ENCODE results near the gene ZMYND11.

Gene ZMYND11

DNA sequence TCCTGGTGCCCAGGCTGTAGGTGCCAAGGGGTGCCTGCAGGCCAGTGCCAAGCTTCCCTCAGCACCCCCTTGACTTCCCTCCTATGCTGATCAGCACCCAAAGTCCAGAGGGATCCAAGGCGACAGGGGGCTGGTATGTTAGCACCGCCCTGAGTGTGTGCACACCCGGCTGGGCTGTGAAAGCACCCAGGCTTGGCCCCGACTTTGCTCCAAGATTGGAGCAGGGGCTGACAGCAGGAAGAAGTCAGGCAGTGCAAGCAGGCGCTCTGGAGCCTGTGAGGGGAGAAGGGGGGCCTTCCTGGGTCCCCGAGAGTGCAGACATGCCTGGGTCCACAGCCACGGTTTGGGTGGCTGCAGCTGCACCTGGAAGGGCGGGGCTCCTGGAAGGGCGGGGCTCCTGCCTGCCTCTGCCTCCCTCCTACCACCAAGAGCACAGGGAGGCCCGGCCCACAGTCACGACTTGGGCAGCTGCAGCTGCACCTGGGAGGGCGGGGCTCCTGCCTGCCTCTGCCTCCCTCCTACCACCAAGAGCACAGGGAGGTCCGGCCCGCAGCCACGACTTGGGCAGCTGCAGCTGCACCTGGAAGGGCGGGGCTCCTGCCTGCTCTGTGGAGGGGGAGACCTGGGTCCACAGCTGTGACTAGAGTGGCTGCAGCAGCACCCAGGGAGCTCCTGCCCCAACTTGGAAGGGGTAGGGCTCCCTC, 30.2 kb upstream of the ZMYND11 start (continued):
- TF ChIP-seq, protein P1, sequence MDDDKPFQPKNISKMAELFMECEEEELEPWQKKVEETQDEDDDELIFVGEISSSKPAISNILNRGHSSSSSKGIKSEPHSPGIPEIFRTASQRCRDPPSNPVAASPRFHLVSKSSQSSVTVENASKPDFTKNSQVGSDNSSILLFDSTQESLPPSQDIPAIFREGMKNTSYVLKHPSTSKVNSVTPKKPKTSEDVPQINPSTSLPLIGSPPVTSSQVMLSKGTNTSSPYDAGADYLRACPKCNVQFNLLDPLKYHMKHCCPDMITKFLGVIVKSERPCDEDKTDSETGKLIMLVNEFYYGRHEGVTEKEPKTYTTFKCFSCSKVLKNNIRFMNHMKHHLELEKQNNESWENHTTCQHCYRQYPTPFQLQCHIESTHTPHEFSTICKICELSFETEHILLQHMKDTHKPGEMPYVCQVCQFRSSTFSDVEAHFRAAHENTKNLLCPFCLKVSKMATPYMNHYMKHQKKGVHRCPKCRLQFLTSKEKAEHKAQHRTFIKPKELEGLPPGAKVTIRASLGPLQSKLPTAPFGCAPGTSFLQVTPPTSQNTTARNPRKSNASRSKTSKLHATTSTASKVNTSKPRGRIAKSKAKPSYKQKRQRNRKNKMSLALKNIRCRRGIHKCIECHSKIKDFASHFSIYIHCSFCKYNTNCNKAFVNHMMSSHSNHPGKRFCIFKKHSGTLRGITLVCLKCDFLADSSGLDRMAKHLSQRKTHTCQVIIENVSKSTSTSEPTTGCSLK (tag by site-specific recombination; IDR thresholded peaks at IDR 0.05), result no peak
- no peak for TF ChIP-seq ZBTB49 (tag by site-specific recombination; IDR thresholded peaks at IDR 0.05; ENCODE audit: low read depth)
- TF ChIP-seq, protein P2, sequence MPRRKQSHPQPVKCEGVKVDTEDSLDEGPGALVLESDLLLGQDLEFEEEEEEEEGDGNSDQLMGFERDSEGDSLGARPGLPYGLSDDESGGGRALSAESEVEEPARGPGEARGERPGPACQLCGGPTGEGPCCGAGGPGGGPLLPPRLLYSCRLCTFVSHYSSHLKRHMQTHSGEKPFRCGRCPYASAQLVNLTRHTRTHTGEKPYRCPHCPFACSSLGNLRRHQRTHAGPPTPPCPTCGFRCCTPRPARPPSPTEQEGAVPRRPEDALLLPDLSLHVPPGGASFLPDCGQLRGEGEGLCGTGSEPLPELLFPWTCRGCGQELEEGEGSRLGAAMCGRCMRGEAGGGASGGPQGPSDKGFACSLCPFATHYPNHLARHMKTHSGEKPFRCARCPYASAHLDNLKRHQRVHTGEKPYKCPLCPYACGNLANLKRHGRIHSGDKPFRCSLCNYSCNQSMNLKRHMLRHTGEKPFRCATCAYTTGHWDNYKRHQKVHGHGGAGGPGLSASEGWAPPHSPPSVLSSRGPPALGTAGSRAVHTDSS (tag by site-specific recombination; IDR thresholded peaks at IDR 0.05), result no peak

GRCh38 chr10:105806-106205, 29.4 kb upstream of the ZMYND11 start:
- Histone ChIP-seq H3K4me1 (ENCODE audit: control insufficient read depth, insufficient read depth, low read length) (no peaks in the 10 kb centered on the region), H3K9me3 (ENCODE audit: control insufficient read depth, insufficient read depth, low read depth, low read length) (no peaks in the 10 kb centered on the region), H3K4me3 (ENCODE audit: low read depth, low read length) (no peak overlapping the region), H3K36me3 (ENCODE audit: control insufficient read depth in 2 of 2, insufficient read depth in 1 of 2, low read length in 2 of 2) (no peaks in the 10 kb centered on the region), H3K27ac (ENCODE audit: extremely low read depth, low read depth, low read length) (no peak overlapping the region)
- TF ChIP-seq ZNF664 (tag by site-specific recombination; IDR thresholded peaks at IDR 0.05) (no peak), ZNF48 (tag by site-specific recombination; IDR thresholded peaks at IDR 0.05) (no peak), ZNF416 (tag by site-specific recombination; IDR thresholded peaks at IDR 0.05) (no peak), ZNF184 (tag by site-specific recombination; IDR thresholded peaks at IDR 0.05) (no peak), ZNF624 (tag by site-specific recombination; IDR thresholded peaks at IDR 0.05) (no peak), ZNF24 (tag by site-specific recombination; IDR thresholded peaks at IDR 0.05) (no peak), ZNF335 (tag by site-specific recombination; conservative IDR thresholded peaks at IDR 0.05) (no peak), KLF16 (tag by site-specific recombination; IDR thresholded peaks at IDR 0.05) (no peak), ZNF837 (tag by site-specific recombination; IDR thresholded peaks at IDR 0.05) (no peak), ZBTB48 (tag by site-specific recombination; IDR thresholded peaks at IDR 0.05) (no peak), HOXA7 (CRISPR knock-in tag; IDR thresholded peaks at IDR 0.05; ENCODE audit: borderline replicate concordance) (no peak)
- TF ChIP-seq, protein P3, sequence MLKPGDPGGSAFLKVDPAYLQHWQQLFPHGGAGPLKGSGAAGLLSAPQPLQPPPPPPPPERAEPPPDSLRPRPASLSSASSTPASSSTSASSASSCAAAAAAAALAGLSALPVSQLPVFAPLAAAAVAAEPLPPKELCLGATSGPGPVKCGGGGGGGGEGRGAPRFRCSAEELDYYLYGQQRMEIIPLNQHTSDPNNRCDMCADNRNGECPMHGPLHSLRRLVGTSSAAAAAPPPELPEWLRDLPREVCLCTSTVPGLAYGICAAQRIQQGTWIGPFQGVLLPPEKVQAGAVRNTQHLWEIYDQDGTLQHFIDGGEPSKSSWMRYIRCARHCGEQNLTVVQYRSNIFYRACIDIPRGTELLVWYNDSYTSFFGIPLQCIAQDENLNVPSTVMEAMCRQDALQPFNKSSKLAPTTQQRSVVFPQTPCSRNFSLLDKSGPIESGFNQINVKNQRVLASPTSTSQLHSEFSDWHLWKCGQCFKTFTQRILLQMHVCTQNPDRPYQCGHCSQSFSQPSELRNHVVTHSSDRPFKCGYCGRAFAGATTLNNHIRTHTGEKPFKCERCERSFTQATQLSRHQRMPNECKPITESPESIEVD (tag by site-specific recombination; IDR thresholded peaks at IDR 0.05), result no peak
- TF ChIP-seq, protein P2 (tag by site-specific recombination; IDR thresholded peaks at IDR 0.05), result no peak
- ChIA-PET CTCF (no interaction called here), POLR2A (no interaction called here)
